Fibroblast of lung (primary cell): ENCODE results near the gene LCN15. TPM values are rescaled to one million over a fixed set of nuclear protein-coding genes. Genes with fewer than 3 reads are reported as not detected.
"Not testable (repeated sequence)": the region's sequence is repeated elsewhere in the genome, so short reads cannot be mapped to it uniquely, and the experiment has no call there.

ENCODE experiments used
- DNase-seq, 2 donors: peaks; one replicate each; pipeline versions ENCODE4 v3.0.0 to v3.0.0-alpha.2; 2010; ENCODE audit warnings: low read depth in 2 of 2
- H2AFZ ChIP-seq: 2 replicates; pipeline ENCODE4 v1.5.1; 2012; ENCODE audit warnings: low read length, control low read depth, inconsistent platforms
- H3K27ac ChIP-seq: 2 replicates; pipeline ENCODE4 v1.5.1; 2011; ENCODE audit warnings: low read length, control low read depth; ENCODE audit not compliant: insufficient read depth
- H3K27me3 ChIP-seq: 2 replicates; pipeline ENCODE4 v1.5.1; 2011; ENCODE audit warnings: mild to moderate bottlenecking, low read length; ENCODE audit not compliant: control insufficient read depth, insufficient read depth
- H3K36me3 ChIP-seq: 2 replicates; pipeline ENCODE4 v1.5.1; 2011; ENCODE audit warnings: low read length; ENCODE audit not compliant: control insufficient read depth, insufficient read depth
- H3K4me1 ChIP-seq: 2 replicates; pipeline ENCODE4 v1.5.1; 2011; ENCODE audit warnings: low read length; ENCODE audit not compliant: control insufficient read depth, insufficient read depth; ENCODE audit errors: extremely low read depth
- H3K4me2 ChIP-seq: 2 replicates; pipeline ENCODE4 v1.5.1; 2011; ENCODE audit warnings: low read length, control low read depth; ENCODE audit not compliant: insufficient read depth; ENCODE audit errors: extremely low read depth
- H3K4me3 ChIP-seq, 4 experiments: fragments of 200-600 bp in 1 of 4; sonication (generic) in 1 of 4; replicated peaks in 1 of 4; 2 replicates each; pipeline ENCODE4 v1.5.1; 2011 to 2016; ENCODE audit warnings: low read length in 4 of 4, low read depth in 3 of 4, mild to moderate bottlenecking in 3 of 4, control low read depth in 2 of 4, inconsistent platforms in 1 of 4, mixed read lengths in 1 of 4; ENCODE audit not compliant: insufficient read depth in 1 of 4; ENCODE audit errors: control extremely low read depth in 1 of 4
- H3K79me2 ChIP-seq: 2 replicates; pipeline ENCODE4 v1.5.1; 2012; ENCODE audit warnings: mild to moderate bottlenecking, low read length, inconsistent platforms; ENCODE audit not compliant: control insufficient read depth, insufficient read depth
- H3K9ac ChIP-seq: 2 replicates; pipeline ENCODE4 v1.5.1; 2011; ENCODE audit warnings: mild to moderate bottlenecking, low read length, control low read depth; ENCODE audit not compliant: insufficient read depth
- H3K9me3 ChIP-seq: 2 replicates; pipeline ENCODE4 v1.5.1; 2012; ENCODE audit warnings: low read depth, low read length; ENCODE audit not compliant: control insufficient read depth, insufficient read depth
- H4K20me1 ChIP-seq: 2 replicates; pipeline ENCODE4 v1.5.1; 2011; ENCODE audit warnings: low read length; ENCODE audit not compliant: control insufficient read depth, insufficient read depth; ENCODE audit errors: extremely low read depth
- EZH2 ChIP-seq: IDR thresholded peaks from 2 replicates; pipeline ENCODE4 v1.5.1; 2012; ENCODE audit warnings: low read length, control low read depth, mild to moderate bottlenecking; ENCODE audit errors: missing control alignments
- polyA plus RNA-seq, 2 donors: library from polyadenylated mRNA; depleted of rRNA in 1 of 2; stranded (reverse) in 1 of 2; unstranded in 1 of 2; fragments of >200 nt; gene quantifications; 2 replicates each; pipeline ENCODE4 v1.2.1, GENCODE V29; 2011 to 2012; ENCODE audit warnings: missing spikeins in 1 of 2
- total RNA-seq: library from RNA; depleted of rRNA; stranded (reverse); fragments of >200 nt; gene quantifications from 2 replicates; pipeline ENCODE4 v1.2.1, GENCODE V29; 2014
- TF ChIP-seq, protein P1 (sequence below), 2 donors: IDR thresholded peaks in 1 of 2; conservative IDR thresholded peaks in 1 of 2; 1 replicate in 1 of 2; 2 replicates in 1 of 2; pipeline ENCODE4 v1.5.1; 2011 to 2012; ENCODE audit warnings: low read length in 2 of 2, control low read depth in 1 of 2, inconsistent platforms in 1 of 2, low read depth in 1 of 2, mild to moderate bottlenecking in 1 of 2

The LCN15 gene
- total and polyA plus RNA-seq, 2 donors (not counting 1 experiment from before 2014, with no cell fraction given): not detected

DNA sequence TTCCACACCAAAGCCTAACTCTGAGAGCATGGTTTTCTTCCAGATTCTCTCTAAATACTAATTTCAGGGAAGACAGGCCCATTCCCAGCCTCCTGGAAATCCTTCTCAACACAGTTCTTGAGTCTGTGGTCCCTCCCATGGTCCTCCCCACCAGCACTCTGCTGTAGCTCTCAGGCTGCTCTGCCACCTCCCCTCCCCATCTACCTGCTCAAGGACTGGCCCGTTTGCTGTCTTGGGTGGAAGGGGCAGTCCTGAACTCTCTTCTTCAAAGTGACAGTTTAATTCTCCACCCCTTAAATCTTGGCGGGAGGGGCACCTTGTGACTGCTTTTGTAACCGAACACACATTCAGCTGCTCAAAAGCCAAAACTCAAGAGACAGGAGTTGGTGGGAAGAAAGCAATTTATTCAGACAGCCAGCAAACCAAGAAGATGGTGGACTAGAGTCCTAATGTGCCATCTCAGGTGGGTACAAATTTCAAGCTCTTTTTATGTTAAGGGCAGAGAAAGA lies 7.6 kb upstream of the LCN15 start:
- Histone ChIP-seq H3K9ac (no peak overlapping the region), H3K27me3 (peaks cover 5% of the 10 kb centered on the region), H3K4me3 (no peak overlapping the region), H4K20me1 (no peaks in the 10 kb centered on the region), H3K27ac (no peak overlapping the region), H3K4me2 (no peak overlapping the region), H3K79me2 (no peaks in the 10 kb centered on the region), H2AFZ (no peak overlapping the region), H3K9me3 (no peaks in the 10 kb centered on the region), H3K36me3 (no peaks in the 10 kb centered on the region), H3K4me1 (no peaks in the 10 kb centered on the region)
- DNase-seq: no peak
- TF ChIP-seq, protein P1, sequence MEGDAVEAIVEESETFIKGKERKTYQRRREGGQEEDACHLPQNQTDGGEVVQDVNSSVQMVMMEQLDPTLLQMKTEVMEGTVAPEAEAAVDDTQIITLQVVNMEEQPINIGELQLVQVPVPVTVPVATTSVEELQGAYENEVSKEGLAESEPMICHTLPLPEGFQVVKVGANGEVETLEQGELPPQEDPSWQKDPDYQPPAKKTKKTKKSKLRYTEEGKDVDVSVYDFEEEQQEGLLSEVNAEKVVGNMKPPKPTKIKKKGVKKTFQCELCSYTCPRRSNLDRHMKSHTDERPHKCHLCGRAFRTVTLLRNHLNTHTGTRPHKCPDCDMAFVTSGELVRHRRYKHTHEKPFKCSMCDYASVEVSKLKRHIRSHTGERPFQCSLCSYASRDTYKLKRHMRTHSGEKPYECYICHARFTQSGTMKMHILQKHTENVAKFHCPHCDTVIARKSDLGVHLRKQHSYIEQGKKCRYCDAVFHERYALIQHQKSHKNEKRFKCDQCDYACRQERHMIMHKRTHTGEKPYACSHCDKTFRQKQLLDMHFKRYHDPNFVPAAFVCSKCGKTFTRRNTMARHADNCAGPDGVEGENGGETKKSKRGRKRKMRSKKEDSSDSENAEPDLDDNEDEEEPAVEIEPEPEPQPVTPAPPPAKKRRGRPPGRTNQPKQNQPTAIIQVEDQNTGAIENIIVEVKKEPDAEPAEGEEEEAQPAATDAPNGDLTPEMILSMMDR (conservative IDR thresholded peaks at IDR 0.05 in 1 of 2, IDR thresholded peaks at IDR 0.05 in 1 of 2; ENCODE audit: low read depth in 1 of 2, low read length in 2 of 2): no peak
- no peak for TF ChIP-seq EZH2

DNA sequence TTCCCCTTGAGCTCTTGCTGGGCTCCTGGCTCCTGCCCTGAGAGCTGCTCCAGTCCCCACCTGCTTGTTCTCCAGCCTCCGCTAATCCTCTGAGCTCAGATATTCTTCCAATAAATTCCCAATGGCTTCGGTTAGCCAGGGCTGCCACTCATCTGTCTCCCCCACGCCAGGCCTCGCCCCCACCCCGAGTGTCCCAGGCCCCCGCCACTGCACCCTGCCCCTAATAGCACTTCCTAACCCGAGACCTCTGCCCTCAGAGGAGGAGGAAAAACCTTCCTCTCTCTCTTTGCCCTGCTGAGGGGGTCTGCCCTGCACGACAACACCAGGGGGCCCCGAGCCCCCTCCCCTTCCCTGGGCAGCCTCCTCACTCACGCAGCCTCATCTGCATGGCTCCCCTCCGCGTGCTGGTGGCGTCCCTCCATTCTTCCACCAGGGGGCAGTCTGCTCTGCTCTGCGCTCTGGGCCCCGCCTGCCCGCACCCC lies 5.4 kb upstream of the LCN15 start:
- H3K79me2 ChIP-seq: no peaks in the 10 kb centered on the region
- H3K27me3 ChIP-seq: peaks cover 8% of the 10 kb centered on the region
- no peaks in the 10 kb centered on the region for H4K20me1 ChIP-seq
- H3K9me3 ChIP-seq: no peaks in the 10 kb centered on the region
- H2AFZ ChIP-seq: no peak overlapping the region
- H3K4me2 ChIP-seq: no peak overlapping the region
- no peak overlapping the region for H3K9ac ChIP-seq
- no peaks in the 10 kb centered on the region for H3K36me3 ChIP-seq
- TF ChIP-seq EZH2: no peak
- TF ChIP-seq, protein P1 (conservative IDR thresholded peaks at IDR 0.05 in 1 of 2, IDR thresholded peaks at IDR 0.05 in 1 of 2; ENCODE audit: low read depth in 1 of 2, low read length in 2 of 2): peak; percentile 34 to 53
- H3K4me3 ChIP-seq: no peak overlapping the region
- H3K27ac ChIP-seq: no peak overlapping the region
- H3K4me1 ChIP-seq: no peaks in the 10 kb centered on the region
- no peak for DNase-seq

DNA sequence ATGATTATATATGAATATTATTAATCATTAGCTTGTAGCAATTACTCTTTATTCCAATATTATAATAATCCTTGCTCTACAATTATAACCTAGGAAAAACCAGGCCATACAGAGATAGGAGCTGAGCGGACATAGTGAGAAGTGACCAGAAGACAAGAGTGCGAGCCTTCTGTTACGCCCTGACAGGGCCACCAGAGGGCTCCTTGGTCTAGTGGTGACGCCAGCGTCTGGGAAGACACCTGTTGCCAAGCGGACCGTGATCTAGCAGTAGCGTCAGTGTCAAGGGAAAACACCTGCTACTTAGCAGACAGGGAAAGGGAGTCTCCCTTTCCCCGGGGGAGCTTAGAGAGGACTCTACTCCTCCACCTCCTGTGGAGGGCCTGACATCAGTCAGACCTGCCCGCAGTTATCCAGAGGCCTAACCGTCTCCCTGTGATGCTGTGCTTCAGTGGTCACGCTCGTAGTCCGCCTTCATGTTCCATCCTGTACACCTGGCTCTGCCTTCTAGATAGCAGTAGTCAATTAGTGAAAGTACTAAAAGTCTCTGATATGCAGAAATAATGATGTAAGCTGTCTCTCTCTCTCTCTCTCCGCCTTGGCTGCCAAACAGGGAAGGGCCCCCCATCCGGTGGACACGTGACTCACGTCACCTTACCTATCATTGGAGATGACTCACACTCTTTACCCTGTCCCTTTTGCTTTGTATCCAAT lies 2.2 kb upstream of the LCN15 start:
- H2AFZ ChIP-seq, H3K4me1 ChIP-seq, H3K27ac ChIP-seq, H3K4me2 ChIP-seq, H3K9me3 ChIP-seq, H3K79me2 ChIP-seq, H3K4me3 ChIP-seq, H3K9ac ChIP-seq, H3K27me3 ChIP-seq, H4K20me1 ChIP-seq, H3K36me3 ChIP-seq: not testable (repeated sequence)
- TF ChIP-seq, protein P1 (conservative IDR thresholded peaks at IDR 0.05 in 1 of 2, IDR thresholded peaks at IDR 0.05 in 1 of 2; ENCODE audit: low read depth in 1 of 2, low read length in 2 of 2): peak; percentile 18 to 31
- peak; percentile 38 for DNase-seq

DNA sequence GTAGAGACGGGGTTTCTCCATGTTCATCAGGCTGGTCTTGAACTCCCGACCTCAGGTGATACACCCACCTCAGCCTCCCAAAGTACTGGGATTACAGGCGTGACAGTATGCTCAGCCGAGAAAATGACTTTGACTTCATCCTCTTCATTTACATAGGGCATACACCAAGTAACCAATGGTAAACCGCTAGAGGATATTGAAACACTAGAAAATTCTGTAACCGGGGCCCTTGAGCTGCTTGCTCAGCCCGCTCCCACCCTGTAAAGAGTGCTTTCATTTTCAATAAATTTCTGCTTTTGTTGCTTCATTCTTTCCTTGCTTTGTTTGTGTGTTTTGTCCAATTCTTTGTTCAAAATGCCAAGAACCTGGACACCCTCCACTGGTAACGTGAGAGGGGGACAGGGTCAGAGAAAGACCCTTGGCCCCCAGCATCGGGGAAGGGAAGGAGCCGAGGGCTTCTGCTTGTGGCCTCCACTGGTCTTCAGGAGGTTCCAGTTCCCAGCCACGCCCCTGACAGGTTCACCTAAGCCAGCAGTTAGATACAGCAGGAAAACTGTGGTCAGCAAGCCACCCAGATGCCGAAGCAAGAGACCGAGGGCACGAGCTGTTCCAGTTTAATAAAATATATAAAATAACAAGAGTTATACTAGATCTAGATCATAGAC lies 1.6 kb upstream of the LCN15 start:
- H3K4me1 ChIP-seq, DNase-seq: not testable (repeated sequence)

More for the DNA sequence above, 1.6 kb upstream of the LCN15 start:
- H4K20me1 ChIP-seq, H3K4me2 ChIP-seq, H3K9ac ChIP-seq, H3K27me3 ChIP-seq, H3K4me3 ChIP-seq, H3K36me3 ChIP-seq, H3K27ac ChIP-seq, H3K9me3 ChIP-seq, H3K79me2 ChIP-seq, H2AFZ ChIP-seq: not testable (repeated sequence)
